SKM-1 treated with dmso at 0.1 percent for 144 hours (cell line): Measurements from ENCODE around the gene STAT5A.
"Not testable (repeated sequence)": the region's sequence is repeated elsewhere in the genome, so short reads cannot be mapped to it uniquely, and the experiment has no call there.

Source experiments
- DNase-seq: peaks from one replicate; lab custom pipeline; 2025; ENCODE audit not compliant: unreplicated experiment; lab: John Stamatoyannopoulos, UW

Gene STAT5A

DNA sequence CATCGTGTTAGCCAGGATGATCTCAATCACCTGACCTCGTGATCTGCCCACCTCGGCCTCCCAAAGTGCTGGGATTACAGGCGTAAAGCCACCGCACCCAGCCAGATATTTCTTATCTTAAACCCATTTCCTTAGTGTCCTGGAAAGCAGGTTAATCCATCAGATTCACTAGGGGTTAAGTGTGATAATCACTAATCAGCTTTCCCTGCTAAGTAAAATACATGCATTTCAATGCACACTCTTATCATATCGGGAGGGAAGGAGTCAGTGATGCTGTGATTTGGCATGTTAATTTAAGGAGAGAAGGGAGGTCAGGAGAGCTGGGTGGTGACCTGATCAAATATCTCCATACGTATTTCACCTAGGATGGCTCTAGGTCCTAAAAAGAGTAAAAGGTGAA is 70.8 kb downstream of the STAT5A start:
- DNase-seq: no peak

DNA sequence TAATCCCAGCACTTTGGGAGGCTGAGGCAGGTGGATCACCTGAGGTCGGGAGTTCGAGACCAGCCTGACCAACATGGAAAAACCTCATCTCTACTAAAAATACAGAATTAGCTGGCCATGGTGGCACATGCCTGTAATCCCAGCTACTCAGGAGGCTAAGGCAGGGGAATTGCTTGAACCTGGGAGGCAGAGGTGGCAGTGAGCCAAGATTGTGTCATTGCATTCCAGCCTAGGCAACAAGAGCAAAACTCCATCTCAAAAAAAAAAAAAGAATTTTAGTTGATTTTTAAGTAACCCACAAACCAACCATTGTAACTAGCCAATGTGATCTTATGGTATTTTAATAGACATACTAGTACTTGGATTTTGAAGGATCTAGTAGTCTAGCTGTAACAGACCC is 72.1 kb downstream of the STAT5A start:
- not testable (repeated sequence) for DNase-seq
